ENCODE results near the gene AICDA. TPM values are rescaled to one million over a fixed set of nuclear protein-coding genes. Genes with fewer than 3 reads are reported as not detected.
"Not testable (repeated sequence)": the region's sequence is repeated elsewhere in the genome, so short reads cannot be mapped to it uniquely, and the experiment has no call there.

AICDA gene
- total and polyA plus RNA-seq, 7 donors: 0.04 TPM; not detected in 6

GRCh38 chr12:8639936-8640335 lies 27.3 kb upstream of the AICDA start:
- H3K27me3 ChIP-seq (ENCODE audit: insufficient read depth in 3 of 3, low read length in 2 of 3): no peaks in the 10 kb centered on the region
- H3K27ac ChIP-seq: no peak overlapping the region
- WGBS, 3 donors: 80 to 83% (median 80%) methylated on average over 2 of the region's 2 CpGs
- no peaks in the 10 kb centered on the region for H3K36me3 ChIP-seq (ENCODE audit: insufficient read depth in 1 of 2, low read depth in 1 of 2)
- no peaks in the 10 kb centered on the region for H3K4me1 ChIP-seq
- no peak overlapping the region for H3K4me3 ChIP-seq
- DNase-seq (no peak), ATAC-seq (no peak)
- intact Hi-C loops (cut with DNase I): no loop called here
- no peaks in the 10 kb centered on the region for H3K9me3 ChIP-seq
- TF ChIP-seq CTCF (IDR thresholded peaks at IDR 0.05): no peak

GRCh38 chr12:8638951-8639350 lies 26.3 kb upstream of the AICDA start:
- no peak overlapping the region for H3K4me3 ChIP-seq
- H3K9me3 ChIP-seq: no peaks in the 10 kb centered on the region
- DNase-seq (no peak), ATAC-seq (no peak)
- H3K27me3 ChIP-seq (ENCODE audit: insufficient read depth in 3 of 3, low read length in 2 of 3): no peaks in the 10 kb centered on the region
- 78 to 83% (median 78%) methylated on average over 4 of the region's 4 CpGs for WGBS, 3 donors
- H3K4me1 ChIP-seq: no peaks in the 10 kb centered on the region
- TF ChIP-seq CTCF (IDR thresholded peaks at IDR 0.05): no peak
- H3K27ac ChIP-seq: no peak overlapping the region
- H3K36me3 ChIP-seq (ENCODE audit: insufficient read depth in 1 of 2, low read depth in 1 of 2): no peaks in the 10 kb centered on the region
- intact Hi-C loops (cut with DNase I): no loop called here

- intact Hi-C loops (cut with DNase I): no loop called here
- DNase-seq (no peak), ATAC-seq (no peak)
- H3K4me1 ChIP-seq: no peaks in the 10 kb centered on the region
- WGBS, 3 donors: 80 to 84% (median 83%) methylated on average over 4 of the region's 4 CpGs
- H3K36me3 ChIP-seq (ENCODE audit: insufficient read depth in 1 of 2, low read depth in 1 of 2): no peaks in the 10 kb centered on the region
- TF ChIP-seq CTCF (IDR thresholded peaks at IDR 0.05): no peak
- no peaks in the 10 kb centered on the region for H3K9me3 ChIP-seq
- no peak overlapping the region for H3K4me3 ChIP-seq
- H3K27ac ChIP-seq: no peak overlapping the region
- no peaks in the 10 kb centered on the region for H3K27me3 ChIP-seq (ENCODE audit: insufficient read depth in 3 of 3, low read length in 2 of 3)
These were observed 25.0 kb upstream of the AICDA start for GRCh38 chr12:8637666-8638065.

- DNase-seq: no peak
- ATAC-seq: no peak
- intact Hi-C loops (cut with DNase I): no loop called here
- H3K27me3 ChIP-seq (ENCODE audit: insufficient read depth in 3 of 3, low read length in 2 of 3): no peaks in the 10 kb centered on the region
- H3K4me3 ChIP-seq: no peak overlapping the region
- WGBS, 3 donors: 87 to 97% (median 90%) methylated on average over 7 of the region's 7 CpGs
- H3K36me3 ChIP-seq (ENCODE audit: insufficient read depth in 1 of 2, low read depth in 1 of 2): no peaks in the 10 kb centered on the region
- no peaks in the 10 kb centered on the region for H3K4me1 ChIP-seq
- no peaks in the 10 kb centered on the region for H3K9me3 ChIP-seq
- no peak overlapping the region for H3K27ac ChIP-seq
- TF ChIP-seq CTCF (IDR thresholded peaks at IDR 0.05): no peak
These were observed 24.6 kb upstream of the AICDA start for GRCh38 chr12:8637244-8637643.

- 26 to 29% (median 28%) methylated on average over 5 of the region's 5 CpGs for WGBS, 3 donors
- Histone ChIP-seq H3K9me3 (no peaks in the 10 kb centered on the region), H3K4me1 (no peaks in the 10 kb centered on the region), H3K4me3 (no peak overlapping the region), H3K36me3 (ENCODE audit: insufficient read depth in 1 of 2, low read depth in 1 of 2) (no peaks in the 10 kb centered on the region), H3K27me3 (ENCODE audit: insufficient read depth in 3 of 3, low read length in 2 of 3) (no peaks in the 10 kb centered on the region), H3K27ac (no peak overlapping the region)
- intact Hi-C loops (cut with DNase I): no loop called here
- no peak for ATAC-seq
- no peak for DNase-seq
- TF ChIP-seq CTCF (IDR thresholded peaks at IDR 0.05): no peak
These were observed 23.9 kb upstream of the AICDA start for GRCh38 chr12:8636581-8636980.

- ATAC-seq; H3K27ac ChIP-seq; H3K4me3 ChIP-seq; DNase-seq; H3K4me1 ChIP-seq; H3K9me3 ChIP-seq; H3K36me3 ChIP-seq (ENCODE audit: insufficient read depth in 1 of 2, low read depth in 1 of 2); H3K27me3 ChIP-seq (ENCODE audit: insufficient read depth in 3 of 3, low read length in 2 of 3); intact Hi-C loops (cut with DNase I): not testable (repeated sequence)
- 34 to 52% (median 38%) methylated on average over 7 to 8 of the region's 8 CpGs for WGBS, 3 donors
These were observed 23.3 kb upstream of the AICDA start for GRCh38 chr12:8636007-8636346.

- H3K4me3 ChIP-seq; H3K27ac ChIP-seq; H3K36me3 ChIP-seq (ENCODE audit: insufficient read depth in 1 of 2, low read depth in 1 of 2); H3K4me1 ChIP-seq; DNase-seq; ATAC-seq; H3K27me3 ChIP-seq (ENCODE audit: insufficient read depth in 3 of 3, low read length in 2 of 3); intact Hi-C loops (cut with DNase I); H3K9me3 ChIP-seq: not testable (repeated sequence)
- 55 to 60% (median 58%) methylated on average over 9 of the region's 9 CpGs for WGBS, 3 donors
These were observed 22.8 kb upstream of the AICDA start for GRCh38 chr12:8635342-8636006.

Measured in psoas muscle (tissue), 8 donors.